T-helper 1 cell treated with Interleukin-12 subunit alpha and Interleukin-12 subunit beta and Interleukin-4 antibody, amounts not matched to agents 30 ng/mL and 1 ng/mL, for 36 hours (primary cell): Measurements from ENCODE around the gene NXN. TPM values are rescaled to one million over a fixed set of nuclear protein-coding genes. Genes with fewer than 3 reads are reported as not detected.

Experiments used
- total RNA-seq: library from RNA; stranded (reverse); gene quantifications from 2 replicates; pipeline ENCODE4 v1.2.3, GENCODE V29; 2022

NXN gene
- total RNA-seq, 1 donor from 2014 or later = 0.34 TPM

Other genes with a start within 250 kb of the NXN start
- gene TLCD3A, start 247.2 kb downstream of the NXN start, total RNA-seq = 14.3 and 15.2 TPM in 2 replicates
- 30.5 and 31.6 TPM in 2 replicates for gene GEMIN4, start 227.5 kb downstream of the NXN start, total RNA-seq
- gene GLOD4, start 197.5 kb downstream of the NXN start, total RNA-seq = 56.6 and 63.1 TPM in 2 replicates
- 17.2 and 21.0 TPM in 2 replicates for gene MRM3, start 197.4 kb downstream of the NXN start, total RNA-seq
- 11.4 and 11.5 TPM in 2 replicates for gene TIMM22, start 17.4 kb upstream of the NXN start, total RNA-seq
- gene ABR, start 200.2 kb upstream of the NXN start, total RNA-seq = 139 and 141 TPM in 2 replicates